Measurements from ENCODE around the gene TMEM184C. TPM values are rescaled to one million over a fixed set of nuclear protein-coding genes. Genes with fewer than 3 reads are reported as not detected.

The TMEM184C gene
- total and polyA plus RNA-seq, 2 of the 8 experiments (the other 6 are each of a cell fraction or from before 2014, with no cell fraction given), result 11.1 to 42.4 TPM

DNA sequence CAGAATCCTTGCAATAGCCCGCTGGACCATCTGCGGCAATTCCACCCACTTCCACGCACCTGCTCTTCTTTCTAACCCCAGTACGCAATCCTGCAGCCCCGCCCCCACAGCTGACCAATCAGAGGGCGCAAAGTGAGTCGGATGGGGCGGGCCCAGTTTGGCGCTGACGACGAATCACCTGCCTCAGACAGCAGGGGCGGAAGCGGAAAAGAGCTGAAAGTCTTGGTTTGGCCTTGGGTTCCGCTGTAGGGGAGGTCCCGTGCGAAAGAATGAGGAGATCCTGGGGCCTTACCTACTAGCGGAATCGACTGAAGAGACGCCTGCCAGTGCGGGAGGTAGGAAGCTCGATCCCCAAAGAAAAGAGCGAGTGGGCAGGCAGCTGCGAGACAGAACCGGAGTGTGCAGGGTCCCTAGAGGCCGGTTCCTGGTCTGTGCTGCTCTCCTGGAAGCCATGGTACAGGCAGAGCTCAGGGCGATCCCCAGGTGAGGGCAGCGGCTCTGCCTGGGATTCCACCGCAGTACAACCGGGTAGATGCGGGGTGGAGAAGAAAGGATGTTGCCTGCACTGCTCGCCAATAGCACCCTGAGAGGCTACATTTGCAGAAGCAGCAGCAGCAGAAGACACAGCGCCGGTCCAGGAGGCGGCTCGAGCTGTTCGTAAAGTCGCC lies at the start of gene TMEM184C (continued):
- no peak for TF ChIP-seq EGR1 (IDR thresholded peaks at IDR 0.05; ENCODE audit: borderline replicate concordance, low read depth, low read length)
- TF ChIP-seq SAP30 (IDR thresholded peaks at IDR 0.05; ENCODE audit: insufficient read depth, insufficient replicate concordance, low read length), result no peak
- TF ChIP-seq CTBP2 (IDR thresholded peaks at IDR 0.05; ENCODE audit: borderline replicate concordance, insufficient read depth, insufficient read length, low read length), result no peak
- TF ChIP-seq CREB1 (IDR thresholded peaks at IDR 0.05), result peak; percentile 39
- TF ChIP-seq POLR2A (IDR thresholded peaks at IDR 0.05; ENCODE audit: control extremely low read depth in 1 of 2, low read depth in 2 of 2, low read length in 2 of 2), result peak; percentile 55 to 83
- TF ChIP-seq GTF2F1 (IDR thresholded peaks at IDR 0.05; ENCODE audit: borderline replicate concordance, low read depth, low read length), result no peak
- no peak for TF ChIP-seq SIX5 (IDR thresholded peaks at IDR 0.05; ENCODE audit: low read depth, low read length)
- TF ChIP-seq, protein P1, sequence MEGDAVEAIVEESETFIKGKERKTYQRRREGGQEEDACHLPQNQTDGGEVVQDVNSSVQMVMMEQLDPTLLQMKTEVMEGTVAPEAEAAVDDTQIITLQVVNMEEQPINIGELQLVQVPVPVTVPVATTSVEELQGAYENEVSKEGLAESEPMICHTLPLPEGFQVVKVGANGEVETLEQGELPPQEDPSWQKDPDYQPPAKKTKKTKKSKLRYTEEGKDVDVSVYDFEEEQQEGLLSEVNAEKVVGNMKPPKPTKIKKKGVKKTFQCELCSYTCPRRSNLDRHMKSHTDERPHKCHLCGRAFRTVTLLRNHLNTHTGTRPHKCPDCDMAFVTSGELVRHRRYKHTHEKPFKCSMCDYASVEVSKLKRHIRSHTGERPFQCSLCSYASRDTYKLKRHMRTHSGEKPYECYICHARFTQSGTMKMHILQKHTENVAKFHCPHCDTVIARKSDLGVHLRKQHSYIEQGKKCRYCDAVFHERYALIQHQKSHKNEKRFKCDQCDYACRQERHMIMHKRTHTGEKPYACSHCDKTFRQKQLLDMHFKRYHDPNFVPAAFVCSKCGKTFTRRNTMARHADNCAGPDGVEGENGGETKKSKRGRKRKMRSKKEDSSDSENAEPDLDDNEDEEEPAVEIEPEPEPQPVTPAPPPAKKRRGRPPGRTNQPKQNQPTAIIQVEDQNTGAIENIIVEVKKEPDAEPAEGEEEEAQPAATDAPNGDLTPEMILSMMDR (IDR thresholded peaks at IDR 0.05; ENCODE audit: control extremely low read depth in 1 of 3, insufficient read depth in 1 of 3, low read depth in 1 of 3, low read length in 3 of 3), result no peak

All from H1 (cell line).